Measurements from ENCODE around the gene RRAS.

DNA sequence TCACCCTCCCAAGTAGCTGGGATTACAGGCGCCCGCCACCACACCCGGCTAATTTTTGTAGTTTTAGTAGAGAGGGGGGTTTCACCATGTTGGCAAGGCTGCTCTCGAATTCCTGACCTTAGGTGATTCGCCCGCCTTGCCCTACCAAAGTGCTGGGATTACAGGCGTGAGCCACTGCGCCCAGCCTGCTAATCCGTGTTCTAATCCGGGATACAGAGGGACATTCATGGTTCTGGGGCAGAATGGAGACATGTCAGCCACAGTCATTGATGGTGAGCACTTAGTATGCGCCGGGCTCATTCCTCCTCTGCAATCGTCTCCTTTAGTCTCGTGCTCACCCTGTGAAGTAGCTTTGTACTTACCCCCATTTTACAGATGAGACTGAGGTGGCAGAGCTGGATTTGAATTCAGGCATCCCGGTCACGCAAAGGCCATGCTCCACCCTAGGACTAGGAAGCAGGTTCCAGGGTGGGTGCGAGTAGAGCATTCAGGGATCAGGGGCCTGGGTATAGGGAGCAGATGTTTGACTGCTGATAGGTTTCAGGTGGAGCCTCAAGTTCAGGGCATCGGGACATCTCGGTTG lies 8.2 kb downstream of the RRAS start:
- TF ChIP-seq, protein P1, sequence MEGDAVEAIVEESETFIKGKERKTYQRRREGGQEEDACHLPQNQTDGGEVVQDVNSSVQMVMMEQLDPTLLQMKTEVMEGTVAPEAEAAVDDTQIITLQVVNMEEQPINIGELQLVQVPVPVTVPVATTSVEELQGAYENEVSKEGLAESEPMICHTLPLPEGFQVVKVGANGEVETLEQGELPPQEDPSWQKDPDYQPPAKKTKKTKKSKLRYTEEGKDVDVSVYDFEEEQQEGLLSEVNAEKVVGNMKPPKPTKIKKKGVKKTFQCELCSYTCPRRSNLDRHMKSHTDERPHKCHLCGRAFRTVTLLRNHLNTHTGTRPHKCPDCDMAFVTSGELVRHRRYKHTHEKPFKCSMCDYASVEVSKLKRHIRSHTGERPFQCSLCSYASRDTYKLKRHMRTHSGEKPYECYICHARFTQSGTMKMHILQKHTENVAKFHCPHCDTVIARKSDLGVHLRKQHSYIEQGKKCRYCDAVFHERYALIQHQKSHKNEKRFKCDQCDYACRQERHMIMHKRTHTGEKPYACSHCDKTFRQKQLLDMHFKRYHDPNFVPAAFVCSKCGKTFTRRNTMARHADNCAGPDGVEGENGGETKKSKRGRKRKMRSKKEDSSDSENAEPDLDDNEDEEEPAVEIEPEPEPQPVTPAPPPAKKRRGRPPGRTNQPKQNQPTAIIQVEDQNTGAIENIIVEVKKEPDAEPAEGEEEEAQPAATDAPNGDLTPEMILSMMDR (IDR thresholded peaks at IDR 0.05), result no peak
- TF ChIP-seq POLR2A (IDR thresholded peaks at IDR 0.05; ENCODE audit: low read depth), result no peak
